ENCODE measurements around the gene APBA2.
"Not testable (repeated sequence)": the region's sequence is repeated elsewhere in the genome, so short reads cannot be mapped to it uniquely, and the experiment has no call there.

Gene APBA2

GRCh38 chr15:29044503-29044901 lies 158.7 kb downstream of the APBA2 start:
- no peak for DNase-seq

- DNase-seq: not testable (repeated sequence)
Measured at GRCh38 chr15:29045161-29045560, 159.4 kb downstream of the APBA2 start.

GRCh38 chr15:29045717-29046116 lies 159.9 kb downstream of the APBA2 start:
- DNase-seq: no peak

- no peak for DNase-seq
Measured at GRCh38 chr15:29046281-29046810, 160.6 kb downstream of the APBA2 start.

- no peak for DNase-seq
Measured at GRCh38 chr15:29046977-29047376, 161.2 kb downstream of the APBA2 start.

GRCh38 chr15:29048011-29048410 lies 162.2 kb downstream of the APBA2 start:
- DNase-seq: no peak

GRCh38 chr15:29050870-29051269 lies 165.1 kb downstream of the APBA2 start:
- no peak for DNase-seq

GRCh38 chr15:29051422-29051821 lies 165.6 kb downstream of the APBA2 start:
- DNase-seq: no peak

GRCh38 chr15:29053006-29053405 lies 167.2 kb downstream of the APBA2 start:
- DNase-seq: no peak

- DNase-seq: no peak
Measured at GRCh38 chr15:29053661-29054131, 167.9 kb downstream of the APBA2 start.

GRCh38 chr15:29054171-29055045 lies 168.6 kb downstream of the APBA2 start:
- no peak for DNase-seq

GRCh38 chr15:29055876-29056275 lies 170.1 kb downstream of the APBA2 start:
- no peak for DNase-seq

- no peak for DNase-seq
Measured at GRCh38 chr15:29056839-29057450, 171.2 kb downstream of the APBA2 start.

GRCh38 chr15:29057856-29058255 lies 172.1 kb downstream of the APBA2 start:
- no peak for DNase-seq

GRCh38 chr15:29058903-29059539 lies 173.2 kb downstream of the APBA2 start:
- no peak for DNase-seq

GRCh38 chr15:29059871-29060640 lies 174.3 kb downstream of the APBA2 start:
- DNase-seq: no peak

- DNase-seq: no peak
Measured at GRCh38 chr15:29061746-29062145, 176.0 kb downstream of the APBA2 start.

- no peak for DNase-seq
Measured at GRCh38 chr15:29062179-29062591, 176.4 kb downstream of the APBA2 start.

GRCh38 chr15:29062626-29063025 lies 176.9 kb downstream of the APBA2 start:
- no peak for DNase-seq

- DNase-seq: no peak
Measured at GRCh38 chr15:29063646-29064045, 177.9 kb downstream of the APBA2 start.

GRCh38 chr15:29064290-29064689 lies 178.5 kb downstream of the APBA2 start:
- no peak for DNase-seq

- no peak for DNase-seq
Measured at GRCh38 chr15:29064731-29065130, 179.0 kb downstream of the APBA2 start.

GRCh38 chr15:29065571-29065970 lies 179.8 kb downstream of the APBA2 start:
- no peak for DNase-seq

Measured in NCI-H187 (cell line).